Measurements from ENCODE around the gene NPIPB9. TPM values are rescaled to one million over a fixed set of nuclear protein-coding genes. Genes with fewer than 3 reads are reported as not detected.
"Not testable (repeated sequence)": the region's sequence is repeated elsewhere in the genome, so short reads cannot be mapped to it uniquely, and the experiment has no call there.

NPIPB9 gene
- total RNA-seq, 3 donors from 2014 or later (not counting 1 experiment from before 2014, with no cell fraction given): 11.7 to 13.7 (median 12.2) TPM

- H3K4me1 Mint-ChIP-seq; H3K9me3 Mint-ChIP-seq; H3K4me1 ChIP-seq (ENCODE audit: control insufficient read depth, insufficient read depth, low read length); H3K27me3 Mint-ChIP-seq (ENCODE audit: low read depth in 2 of 2); H3K36me3 ChIP-seq (ENCODE audit: control insufficient read depth, insufficient read depth, low read length); H3K27ac ChIP-seq (ENCODE audit: low read length); H3K36me3 Mint-ChIP-seq; H3K4me3 ChIP-seq (ENCODE audit: low read length); H3K9me3 ChIP-seq (ENCODE audit: control insufficient read depth, insufficient read depth, low read length); intact Hi-C loops (cut with micrococcal nuclease); H3K27me3 ChIP-seq (ENCODE audit: control insufficient read depth, insufficient read depth, low read length): not testable (repeated sequence)
- DNase-seq: peak in 1 of 2 donors; percentile 32
- Mint-ChIP-seq H3K27ac (peak overlapping the region in 1 of 2 donors; percentile 72), H3K4me3 (peak overlapping the region; percentile 81)
- no CpG with 5 or more reads among the region's 13 CpGs for WGBS (ENCODE audit: insufficient coverage)
- TF ChIP-seq, protein P1, sequence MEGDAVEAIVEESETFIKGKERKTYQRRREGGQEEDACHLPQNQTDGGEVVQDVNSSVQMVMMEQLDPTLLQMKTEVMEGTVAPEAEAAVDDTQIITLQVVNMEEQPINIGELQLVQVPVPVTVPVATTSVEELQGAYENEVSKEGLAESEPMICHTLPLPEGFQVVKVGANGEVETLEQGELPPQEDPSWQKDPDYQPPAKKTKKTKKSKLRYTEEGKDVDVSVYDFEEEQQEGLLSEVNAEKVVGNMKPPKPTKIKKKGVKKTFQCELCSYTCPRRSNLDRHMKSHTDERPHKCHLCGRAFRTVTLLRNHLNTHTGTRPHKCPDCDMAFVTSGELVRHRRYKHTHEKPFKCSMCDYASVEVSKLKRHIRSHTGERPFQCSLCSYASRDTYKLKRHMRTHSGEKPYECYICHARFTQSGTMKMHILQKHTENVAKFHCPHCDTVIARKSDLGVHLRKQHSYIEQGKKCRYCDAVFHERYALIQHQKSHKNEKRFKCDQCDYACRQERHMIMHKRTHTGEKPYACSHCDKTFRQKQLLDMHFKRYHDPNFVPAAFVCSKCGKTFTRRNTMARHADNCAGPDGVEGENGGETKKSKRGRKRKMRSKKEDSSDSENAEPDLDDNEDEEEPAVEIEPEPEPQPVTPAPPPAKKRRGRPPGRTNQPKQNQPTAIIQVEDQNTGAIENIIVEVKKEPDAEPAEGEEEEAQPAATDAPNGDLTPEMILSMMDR (IDR thresholded peaks at IDR 0.05): peak; percentile 49
- ATAC-seq: peak; percentile 74 to 90 (median 85)
Measured at GRCh38 chr16:28802235-28803019, 50.8 kb downstream of the NPIPB9 start.

GRCh38 chr16:28807445-28808120 lies 56.0 kb downstream of the NPIPB9 start:
- H3K4me3 Mint-ChIP-seq, H3K4me1 Mint-ChIP-seq: not testable (repeated sequence)

DNA sequence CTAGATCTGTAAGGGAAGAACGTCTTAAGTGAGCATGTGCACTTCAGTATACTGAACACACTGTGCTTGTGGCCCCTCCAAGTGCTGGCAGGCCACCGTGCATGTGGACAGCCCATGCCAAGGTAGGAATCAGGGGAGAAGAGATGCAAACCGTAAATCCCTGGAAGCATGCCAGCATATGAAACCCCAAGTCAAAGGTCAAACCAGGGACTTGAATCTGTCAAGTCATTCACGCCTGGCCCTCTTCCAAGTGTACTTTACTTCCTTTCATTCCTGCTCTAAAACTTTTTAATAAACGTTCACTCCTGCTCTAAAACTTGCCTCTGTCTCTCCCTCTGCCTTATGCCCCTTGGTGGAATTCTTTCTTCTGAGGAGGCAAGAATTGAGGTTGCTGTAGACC lies 68.4 kb downstream of the NPIPB9 start:
- no peaks in the 10 kb centered on the region for H3K9me3 Mint-ChIP-seq
- intact Hi-C loops (cut with micrococcal nuclease): loop anchor here (5.0 kb wide), 4 partner anchors 42 to 1832 kb away; partner anchors contain the start of genes PRR14, RABEP2 and SH2B1
- H3K4me3 Mint-ChIP-seq: no peak overlapping the region
- H3K4me1 Mint-ChIP-seq: peaks cover 19 to 20% of the 10 kb centered on the region in 2 donors
- H3K27ac Mint-ChIP-seq: no peak overlapping the region
- DNase-seq: no peak
- H3K36me3 Mint-ChIP-seq: no peaks in the 10 kb centered on the region
- WGBS (ENCODE audit: insufficient coverage): 93% methylated on average over 5 of the region's 5 CpGs
- TF ChIP-seq, protein P1 (IDR thresholded peaks at IDR 0.05): no peak
- no peak for ATAC-seq
- H3K4me3 ChIP-seq (ENCODE audit: low read length): no peak overlapping the region
- no peak overlapping the region for H3K27ac ChIP-seq (ENCODE audit: low read length)
- no peaks in the 10 kb centered on the region for H3K9me3 ChIP-seq (ENCODE audit: control insufficient read depth, insufficient read depth, low read length)
- no peaks in the 10 kb centered on the region for H3K36me3 ChIP-seq (ENCODE audit: control insufficient read depth, insufficient read depth, low read length)
- H3K27me3 ChIP-seq (ENCODE audit: control insufficient read depth, insufficient read depth, low read length): no peaks in the 10 kb centered on the region
- H3K27me3 Mint-ChIP-seq (ENCODE audit: low read depth in 2 of 2): no peaks in the 10 kb centered on the region
- H3K4me1 ChIP-seq (ENCODE audit: control insufficient read depth, insufficient read depth, low read length): peaks cover 16% of the 10 kb centered on the region

More at GRCh38 chr16:28807445-28808120, 56.0 kb downstream of the NPIPB9 start:
- H3K4me3 ChIP-seq (ENCODE audit: low read length); H3K36me3 ChIP-seq (ENCODE audit: control insufficient read depth, insufficient read depth, low read length); H3K36me3 Mint-ChIP-seq; DNase-seq; H3K9me3 Mint-ChIP-seq; H3K4me1 ChIP-seq (ENCODE audit: control insufficient read depth, insufficient read depth, low read length); H3K27me3 ChIP-seq (ENCODE audit: control insufficient read depth, insufficient read depth, low read length); H3K27me3 Mint-ChIP-seq (ENCODE audit: low read depth in 2 of 2); ATAC-seq; H3K9me3 ChIP-seq (ENCODE audit: control insufficient read depth, insufficient read depth, low read length); H3K27ac Mint-ChIP-seq; H3K27ac ChIP-seq (ENCODE audit: low read length); intact Hi-C loops (cut with micrococcal nuclease): not testable (repeated sequence)
- WGBS (ENCODE audit: insufficient coverage): no CpG with 5 or more reads among the region's 11 CpGs

- not testable (repeated sequence) for H3K27me3 ChIP-seq (ENCODE audit: control insufficient read depth, insufficient read depth, low read length); DNase-seq; H3K9me3 Mint-ChIP-seq; ATAC-seq; H3K4me3 ChIP-seq (ENCODE audit: low read length); H3K27me3 Mint-ChIP-seq (ENCODE audit: low read depth in 2 of 2); H3K9me3 ChIP-seq (ENCODE audit: control insufficient read depth, insufficient read depth, low read length); H3K36me3 Mint-ChIP-seq; H3K27ac ChIP-seq (ENCODE audit: low read length); H3K36me3 ChIP-seq (ENCODE audit: control insufficient read depth, insufficient read depth, low read length)
- Mint-ChIP-seq H3K27ac (peak overlapping the region; percentile 4 to 96), H3K4me3 (peak overlapping the region; percentile 69), H3K4me1 (peaks cover 25% of the 10 kb centered on the region in 2 donors)
- 98% methylated on average over 13 of the region's 13 CpGs for WGBS (ENCODE audit: insufficient coverage)
- intact Hi-C loops (cut with micrococcal nuclease): loop anchor here (5.0 kb wide), 4 partner anchors 42 to 1832 kb away; partner anchors contain the start of genes PRR14, RABEP2 and SH2B1
- H3K4me1 ChIP-seq (ENCODE audit: control insufficient read depth, insufficient read depth, low read length): peaks cover 20% of the 10 kb centered on the region
Measured at GRCh38 chr16:28820546-28820945, 69.0 kb downstream of the NPIPB9 start.
